ENCODE data around the gene CERS6.

DNA sequence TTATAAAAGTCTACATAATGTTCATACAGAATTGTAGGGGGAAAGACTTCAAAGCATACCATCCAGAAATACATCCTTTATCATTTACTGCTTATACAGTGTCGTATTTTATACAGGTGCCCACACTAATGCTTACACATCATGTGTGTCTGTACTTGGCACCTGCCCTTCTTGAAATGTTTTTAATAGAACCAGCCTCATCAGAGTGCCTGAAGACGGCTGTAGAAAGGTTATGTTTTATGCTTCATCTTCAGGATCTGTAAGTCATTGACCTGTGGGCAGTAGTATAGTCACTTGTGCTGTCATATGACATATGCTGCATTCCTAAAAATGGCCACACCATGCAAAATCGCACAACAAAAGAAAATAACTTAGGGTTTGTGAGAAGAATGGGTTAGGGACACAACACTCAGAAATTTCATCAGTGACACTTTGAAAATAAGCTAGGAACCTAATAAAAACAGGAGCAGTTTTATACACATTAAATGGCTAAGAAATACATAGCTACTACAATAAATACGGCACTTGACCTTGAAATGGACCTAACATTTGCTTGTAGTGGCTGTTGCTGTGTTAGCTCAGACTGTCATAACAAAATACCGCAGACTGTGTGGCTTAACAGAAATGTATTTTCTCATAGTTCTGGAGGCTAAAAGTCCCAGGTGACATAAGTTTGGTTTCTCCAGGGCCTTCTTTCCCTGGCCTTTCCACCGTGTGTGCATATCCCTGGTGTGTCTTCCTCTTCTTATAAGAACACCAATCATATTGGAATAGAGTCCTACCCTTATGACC is 112.6 kb downstream of the CERS6 start:
- no peak for TF ChIP-seq CTCF (IDR thresholded peaks at IDR 0.05)
- no peak for TF ChIP-seq POLR2A (IDR thresholded peaks at IDR 0.05)
